ENCODE measurements around the gene TFAP2E. TPM values are rescaled to one million over a fixed set of nuclear protein-coding genes. Genes with fewer than 3 reads are reported as not detected.
A peak's percentile ranks its signal among the peaks of the same experiment; 100 is the strongest.

Gene TFAP2E
- total and polyA plus RNA-seq, 7 donors, result 0.04 to 0.12 (median 0.06) TPM; not detected in 4

DNA sequence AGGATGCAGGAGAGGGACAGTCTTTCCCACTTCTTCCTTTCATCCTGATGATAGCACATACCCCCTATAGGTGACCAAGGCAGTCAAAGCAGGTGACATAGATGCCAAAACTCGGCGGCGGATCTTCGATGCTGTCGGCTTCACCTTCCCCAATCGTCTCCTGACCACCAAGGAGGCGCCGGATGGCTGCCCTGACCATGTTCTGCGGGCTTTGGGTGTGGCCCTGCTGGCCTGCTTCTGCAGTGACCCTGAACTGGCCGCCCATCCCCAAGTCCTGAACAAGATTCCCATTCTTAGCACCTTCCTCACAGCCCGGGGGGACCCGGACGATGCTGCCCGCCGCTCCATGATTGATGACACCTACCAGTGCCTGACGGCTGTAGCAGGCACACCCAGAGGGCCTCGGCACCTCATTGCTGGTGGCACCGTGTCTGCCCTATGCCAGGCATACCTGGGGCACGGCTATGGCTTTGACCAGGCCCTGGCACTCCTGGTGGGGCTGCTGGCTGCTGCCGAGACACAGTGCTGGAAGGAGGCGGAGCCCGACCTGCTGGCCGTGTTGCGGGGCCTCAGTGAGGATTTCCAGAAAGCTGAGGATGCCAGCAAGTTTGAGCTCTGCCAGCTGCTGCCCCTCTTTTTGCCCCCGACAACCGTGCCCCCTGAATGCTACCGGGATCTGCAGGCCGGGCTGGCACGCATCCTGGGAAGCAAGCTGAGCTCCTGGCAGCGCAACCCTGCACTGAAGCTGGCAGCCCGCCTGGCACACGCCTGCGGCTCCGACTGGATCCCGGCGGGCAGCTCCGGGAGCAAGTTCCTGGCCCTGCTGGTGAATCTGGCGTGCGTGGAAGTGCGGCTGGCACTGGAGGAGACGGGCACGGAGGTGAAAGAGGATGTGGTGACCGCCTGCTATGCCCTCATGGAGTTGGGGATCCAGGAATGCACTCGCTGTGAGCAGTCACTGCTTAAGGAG is 12.6 kb upstream of the TFAP2E start:
- ATAC-seq, result peak in 3 of 4 donors; percentile 40 to 47 (median 45)

DNA sequence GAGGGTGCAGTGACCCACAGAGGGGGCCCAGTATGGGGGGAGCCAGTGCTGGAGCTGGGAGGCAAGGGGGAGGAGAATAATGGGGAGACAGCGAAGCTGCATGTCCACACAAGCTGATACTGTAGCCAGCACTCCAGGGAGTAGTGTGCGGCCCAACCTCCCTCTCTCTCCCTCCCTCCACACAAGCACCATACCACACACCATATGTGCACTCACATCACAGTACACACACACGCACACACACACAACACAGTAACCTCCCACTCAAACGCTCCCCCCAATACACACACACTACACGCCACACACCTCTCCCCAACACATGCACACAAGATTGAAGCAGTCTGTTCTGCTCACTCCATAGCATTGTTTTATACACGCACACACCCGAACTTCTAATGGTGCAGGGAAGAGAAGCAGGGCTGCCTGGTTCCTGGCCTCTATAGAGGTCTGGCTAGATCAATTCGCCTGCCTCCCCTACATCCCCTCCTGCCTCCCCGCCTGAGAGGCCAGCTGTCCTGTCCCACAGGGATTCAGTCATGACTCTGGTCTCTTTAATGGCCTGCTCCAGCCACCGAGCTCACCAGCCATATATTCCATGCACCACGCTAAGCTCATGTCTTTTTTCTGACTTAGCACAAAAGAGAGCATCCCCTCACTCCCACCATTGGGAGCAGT is 11.7 kb upstream of the TFAP2E start:
- Histone ChIP-seq H3K9me3 (no peaks in the 10 kb centered on the region), H3K4me3 (peak overlapping the region; percentile 38), H3K27me3 (ENCODE audit: insufficient read depth in 3 of 3, low read length in 2 of 3) (no peaks in the 10 kb centered on the region), H3K27ac (no peak overlapping the region), H3K4me1 (peaks cover 19% of the 10 kb centered on the region), H3K36me3 (ENCODE audit: insufficient read depth in 1 of 2, low read depth in 1 of 2) (peaks cover 0 to 37% of the 10 kb centered on the region in 2 donors)
- DNase-seq (no peak), ATAC-seq (no peak)
- WGBS, 3 donors, result 81 to 87% (median 83%) methylated on average over 11 of the region's 11 CpGs
- TF ChIP-seq CTCF (IDR thresholded peaks at IDR 0.05), result no peak
- intact Hi-C loops (cut with DNase I), result loop anchor here (5.0 to 10.0 kb wide), 3 partner anchors 81 to 367 kb away; partner anchors contain the start of genes PSMB2 (in 1 of the 2) and SFPQ (in 1 of the 2)

More for the DNA sequence above, 12.6 kb upstream of the TFAP2E start:
- H3K4me1 ChIP-seq, result peaks cover 28% of the 10 kb centered on the region
- H3K27ac ChIP-seq, result no peak overlapping the region
- peaks cover 0 to 32% of the 10 kb centered on the region in 2 donors for H3K36me3 ChIP-seq (ENCODE audit: insufficient read depth in 1 of 2, low read depth in 1 of 2)
- 42 to 50% (median 44%) methylated on average over 43 to 44 of the region's 44 CpGs for WGBS, 3 donors
- H3K27me3 ChIP-seq (ENCODE audit: insufficient read depth in 3 of 3, low read length in 2 of 3), result no peaks in the 10 kb centered on the region
- intact Hi-C loops (cut with DNase I), result loop anchor here (5.0 to 10.0 kb wide), 3 partner anchors 82 to 366 kb away; partner anchors contain the start of genes PSMB2 (in 1 of the 2) and SFPQ (in 1 of the 2)
- no peaks in the 10 kb centered on the region for H3K9me3 ChIP-seq
- no peak for TF ChIP-seq CTCF (IDR thresholded peaks at IDR 0.05)
- peak; percentile 67 to 90 for DNase-seq
- H3K4me3 ChIP-seq, result peak overlapping the region; percentile 38

DNA sequence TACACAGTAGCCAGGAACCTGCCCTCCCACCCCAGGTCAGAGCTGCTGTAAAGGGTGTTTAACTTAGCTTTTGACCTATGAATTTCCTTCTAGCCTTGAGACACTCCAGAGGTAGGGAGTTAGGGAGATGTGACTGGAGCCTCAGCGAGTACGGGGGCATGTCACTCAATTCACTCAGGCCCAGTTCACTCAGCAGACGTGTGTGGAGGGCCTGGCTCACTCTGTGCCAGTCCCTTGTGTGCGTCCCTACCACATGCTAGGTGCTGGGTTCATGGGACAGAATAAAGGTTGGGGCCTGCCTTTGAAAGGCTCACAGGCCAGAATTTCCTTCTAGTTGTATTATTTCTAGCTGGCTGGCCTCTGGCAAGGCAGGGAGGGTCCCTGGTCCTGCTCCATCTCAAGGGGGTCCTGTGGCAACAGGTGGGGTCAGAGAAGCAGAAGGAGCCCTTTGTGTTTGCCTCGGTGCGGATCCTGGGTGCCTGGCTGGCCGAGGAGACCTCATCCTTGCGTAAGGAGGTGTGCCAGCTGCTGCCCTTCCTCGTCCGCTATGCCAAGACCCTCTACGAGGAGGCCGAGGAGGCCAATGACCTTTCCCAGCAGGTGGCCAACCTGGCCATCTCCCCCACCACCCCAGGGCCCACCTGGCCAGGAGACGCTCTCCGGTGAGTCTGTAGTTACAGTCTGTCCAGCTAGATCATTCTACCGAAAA is 11.0 kb upstream of the TFAP2E start:
- no peak overlapping the region for H3K4me3 ChIP-seq
- intact Hi-C loops (cut with DNase I), result loop anchor here (5.0 to 10.0 kb wide), 3 partner anchors 80 to 367 kb away; partner anchors contain the start of genes PSMB2 (in 1 of the 2) and SFPQ (in 1 of the 2)
- peaks cover 0 to 40% of the 10 kb centered on the region in 2 donors for H3K36me3 ChIP-seq (ENCODE audit: insufficient read depth in 1 of 2, low read depth in 1 of 2)
- DNase-seq (no peak), ATAC-seq (no peak)
- no peak for TF ChIP-seq CTCF (IDR thresholded peaks at IDR 0.05)
- 90 to 94% (median 92%) methylated on average over 10 to 15 of the region's 15 CpGs for WGBS, 3 donors
- no peak overlapping the region for H3K27ac ChIP-seq
- H3K9me3 ChIP-seq, result no peaks in the 10 kb centered on the region
- no peaks in the 10 kb centered on the region for H3K27me3 ChIP-seq (ENCODE audit: insufficient read depth in 3 of 3, low read length in 2 of 3)
- peaks cover 16% of the 10 kb centered on the region for H3K4me1 ChIP-seq

DNA sequence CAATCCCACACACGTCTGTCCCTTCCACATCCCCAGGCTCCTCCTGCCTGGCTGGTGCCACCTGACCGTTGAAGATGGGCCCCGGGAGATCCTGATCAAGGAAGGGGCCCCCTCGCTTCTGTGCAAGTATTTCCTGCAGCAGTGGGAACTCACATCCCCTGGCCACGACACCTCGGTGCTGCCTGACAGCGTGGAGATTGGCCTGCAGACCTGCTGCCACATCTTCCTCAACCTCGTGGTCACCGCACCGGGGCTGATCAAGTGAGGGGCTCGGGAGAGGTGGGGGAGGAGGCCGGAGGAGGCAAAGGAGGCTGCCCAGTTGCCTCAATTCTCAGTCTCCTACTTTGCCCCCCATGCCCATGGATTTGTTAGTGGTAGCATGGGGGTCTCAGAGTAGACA is 9.9 kb upstream of the TFAP2E start:
- peaks cover 0 to 40% of the 10 kb centered on the region in 2 donors for H3K36me3 ChIP-seq (ENCODE audit: insufficient read depth in 1 of 2, low read depth in 1 of 2)
- H3K4me1 ChIP-seq, result peaks cover 16% of the 10 kb centered on the region
- peak in 1 of 2 donors; percentile 28 for DNase-seq
- H3K27me3 ChIP-seq (ENCODE audit: insufficient read depth in 3 of 3, low read length in 2 of 3), result no peaks in the 10 kb centered on the region
- no peaks in the 10 kb centered on the region for H3K9me3 ChIP-seq
- no peak overlapping the region for H3K4me3 ChIP-seq
- intact Hi-C loops (cut with DNase I), result loop anchor here (5.0 to 10.0 kb wide), 3 partner anchors 79 to 368 kb away; partner anchors contain the start of genes PSMB2 (in 1 of the 2) and SFPQ (in 1 of the 2)
- H3K27ac ChIP-seq, result no peak overlapping the region
- no peak for TF ChIP-seq CTCF (IDR thresholded peaks at IDR 0.05)
- WGBS, 3 donors, result 74 to 76% (median 74%) methylated on average over 11 to 12 of the region's 12 CpGs
- ATAC-seq, result no peak
